HG03520 (cell line): ENCODE results near the gene AOPEP.
"Not testable (repeated sequence)": the region's sequence is repeated elsewhere in the genome, so short reads cannot be mapped to it uniquely, and the experiment has no call there.

Source experiments
- ATAC-seq: cut with Tn5 transposase; IDR thresholded peaks from one replicate; pipeline ENCODE4 v1.9.1; 2021; ENCODE audit warnings: mild to moderate bottlenecking, moderate library complexity; ENCODE audit not compliant: unreplicated experiment

AOPEP gene

GRCh38 chr9:94809778-94810177, 83.3 kb downstream of the AOPEP start:
- ATAC-seq = no peak

GRCh38 chr9:94811074-94811473, 84.6 kb downstream of the AOPEP start:
- ATAC-seq = no peak

- ATAC-seq = no peak
These were observed 85.8 kb downstream of the AOPEP start for GRCh38 chr9:94812343-94812742.

GRCh38 chr9:94813379-94813778, 86.9 kb downstream of the AOPEP start:
- ATAC-seq = no peak

GRCh38 chr9:94817291-94818177, 91.0 kb downstream of the AOPEP start:
- ATAC-seq = no peak

GRCh38 chr9:94818178-94818541, 91.7 kb downstream of the AOPEP start:
- no peak for ATAC-seq

- no peak for ATAC-seq
These were observed 92.7 kb downstream of the AOPEP start for GRCh38 chr9:94819161-94819687.

GRCh38 chr9:94821098-94821887, 94.8 kb downstream of the AOPEP start:
- no peak for ATAC-seq

- no peak for ATAC-seq
These were observed 95.8 kb downstream of the AOPEP start for GRCh38 chr9:94822273-94822672.

- no peak for ATAC-seq
These were observed 97.2 kb downstream of the AOPEP start for GRCh38 chr9:94823710-94824109.

GRCh38 chr9:94824411-94824810, 97.9 kb downstream of the AOPEP start:
- ATAC-seq = no peak

- no peak for ATAC-seq
These were observed 98.6 kb downstream of the AOPEP start for GRCh38 chr9:94824913-94825610.

GRCh38 chr9:94825611-94825958, 99.1 kb downstream of the AOPEP start:
- ATAC-seq = no peak

- ATAC-seq = no peak
These were observed 99.5 kb downstream of the AOPEP start for GRCh38 chr9:94826044-94826443.

- no peak for ATAC-seq
These were observed 100.3 kb downstream of the AOPEP start for GRCh38 chr9:94826644-94827410.

GRCh38 chr9:94827584-94828304, 101.2 kb downstream of the AOPEP start:
- ATAC-seq = no peak

GRCh38 chr9:94829380-94830070, 103.0 kb downstream of the AOPEP start:
- ATAC-seq = no peak

GRCh38 chr9:94830071-94830604, 103.6 kb downstream of the AOPEP start:
- not testable (repeated sequence) for ATAC-seq

- no peak for ATAC-seq
These were observed 107.3 kb downstream of the AOPEP start for GRCh38 chr9:94833802-94834201.
